H1 (cell line): ENCODE measurements around the gene RELL2. TPM values are rescaled to one million over a fixed set of nuclear protein-coding genes. Genes with fewer than 3 reads are reported as not detected.

Experiments
- CTCF ChIA-PET: fragments of 300-600 bp; sonication (Branson Sonifier 250); formaldehyde crosslinking; loops from one replicate; lab custom pipeline; 2021; ENCODE audit not compliant: partially characterized antibody; lab: Charles Lee
- POLR2A ChIA-PET: fragments of 300-600 bp; sonication (Branson Sonifier 250); formaldehyde crosslinking; loops from one replicate; lab custom pipeline; 2021; ENCODE audit warnings: inconsistent platforms; ENCODE audit not compliant: partially characterized antibody; lab: Charles Lee
- DNase-seq, 2 experiments: peaks; one replicate each; pipeline versions ENCODE4 v3.0.0 to v3.0.0-alpha.2; 2010 to 2022; ENCODE audit warnings: low spot score in 2 of 2, low read depth in 1 of 2, mixed read lengths in 1 of 2
- FAIRE-seq: peaks from 2 replicates; lab custom pipeline; 2011; peaks lifted over from hg19 to GRCh38; lab: Jason Lieb, UNC
- H2AFZ ChIP-seq: 2 replicates; pipeline ENCODE4 v1.8.1; 2012; ENCODE audit warnings: low read length, inconsistent platforms
- H2AK5ac ChIP-seq: 2 replicates; pipeline ENCODE4 v1.6.1; 2013; ENCODE audit warnings: low read depth, low read length
- H2BK120ac ChIP-seq: replicated peaks from 2 replicates; pipeline ENCODE3; 2013; ENCODE audit warnings: low read depth, low read length, inconsistent platforms
- H2BK12ac ChIP-seq: 2 replicates; pipeline ENCODE4 v1.6.1; 2013; ENCODE audit warnings: low read depth, low read length
- H2BK15ac ChIP-seq: 2 replicates; pipeline ENCODE4 v1.6.1; 2013; ENCODE audit warnings: low read length
- H2BK20ac ChIP-seq: 2 replicates; pipeline ENCODE4 v1.6.1; 2013; ENCODE audit warnings: low read length
- H2BK5ac ChIP-seq: 2 replicates; pipeline ENCODE4 v1.6.1; 2013; ENCODE audit warnings: low read depth, low read length
- H3K14ac ChIP-seq: 2 replicates; pipeline ENCODE4 v1.6.1; 2013; ENCODE audit warnings: inconsistent platforms; ENCODE audit not compliant: insufficient read length
- H3K18ac ChIP-seq: 2 replicates; pipeline ENCODE4 v1.6.1; 2013; ENCODE audit warnings: low read length; ENCODE audit errors: extremely low read depth
- H3K23ac ChIP-seq: 2 replicates; pipeline ENCODE4 v1.6.1; 2013; ENCODE audit warnings: inconsistent platforms; ENCODE audit not compliant: insufficient read length
- H3K23me2 ChIP-seq: 2 replicates; pipeline ENCODE4 v1.6.1; 2013; ENCODE audit warnings: low read depth, low read length
- H3K27ac ChIP-seq: 2 replicates; pipeline ENCODE4 v1.6.1; 2011; ENCODE audit warnings: low read depth, low read length, inconsistent platforms
- H3K27me3 ChIP-seq, 4 experiments: replicated peaks in 1 of 4; 1 replicate in 1 of 4; 2 replicates in 3 of 4; pipeline versions ENCODE4 v1.6.1 to v1.8.1; 2011 to 2013; ENCODE audit warnings: low read length in 3 of 4, mild to moderate bottlenecking in 3 of 4, inconsistent platforms in 2 of 4, mixed read lengths in 2 of 4, moderate library complexity in 1 of 4; ENCODE audit not compliant: control insufficient read depth in 3 of 4, insufficient read depth in 3 of 4; ENCODE audit errors: extremely low read depth in 1 of 4
- H3K36me3 ChIP-seq, 4 experiments: 2 replicates each; pipeline versions ENCODE4 v1.6.1 to v1.8.1; 2011 to 2013; ENCODE audit warnings: mild to moderate bottlenecking in 4 of 4, low read length in 3 of 4, moderate library complexity in 2 of 4, control low read depth in 1 of 4, inconsistent platforms in 1 of 4; ENCODE audit not compliant: insufficient read depth in 4 of 4, control insufficient read depth in 2 of 4
- H3K4ac ChIP-seq: replicated peaks from 2 replicates; pipeline ENCODE3; 2013; ENCODE audit warnings: low read length, low read depth, mixed read lengths, inconsistent platforms; ENCODE audit not compliant: insufficient read length
- H3K4me1 ChIP-seq, 4 experiments: replicated peaks in 1 of 4; 1 replicate in 1 of 4; 2 replicates in 3 of 4; pipeline versions ENCODE4 v1.6.1 to v1.8.1; 2011 to 2013; ENCODE audit warnings: low read length in 3 of 4, inconsistent platforms in 2 of 4, mixed read lengths in 1 of 4; ENCODE audit not compliant: insufficient read depth in 4 of 4, control insufficient read depth in 3 of 4
- H3K4me2 ChIP-seq, 2 experiments: 2 replicates each; pipeline versions ENCODE4 v1.6.1 to v1.8.1; 2011 to 2013; ENCODE audit warnings: low read depth in 2 of 2, low read length in 2 of 2, control low read depth in 1 of 2, inconsistent platforms in 1 of 2, mild to moderate bottlenecking in 1 of 2; ENCODE audit not compliant: insufficient read depth in 1 of 2
- H3K4me3 ChIP-seq, 4 experiments: fragments of 200-600, 300-600 bp in 1 of 4; sonication (generic), shearing (Covaris generic), sonication (Bioruptor Twin) in 1 of 4; 2 replicates each; pipeline versions ENCODE4 v1.5.1 to v1.8.1; 2011 to 2016; ENCODE audit warnings: low read length in 4 of 4, low read depth in 3 of 4, control low read depth in 2 of 4, inconsistent platforms in 2 of 4, mild to moderate bottlenecking in 2 of 4, mixed read lengths in 1 of 4, moderate library complexity in 1 of 4; ENCODE audit not compliant: insufficient read depth in 2 of 4; ENCODE audit errors: extremely low read depth in 1 of 4
- H3K56ac ChIP-seq: replicated peaks from 2 replicates; pipeline ENCODE3; 2013; ENCODE audit warnings: low read depth, mild to moderate bottlenecking, mixed read lengths, low read length, inconsistent platforms; ENCODE audit not compliant: insufficient read length
- H3K79me1 ChIP-seq: 2 replicates; pipeline ENCODE4 v1.6.1; 2013; ENCODE audit warnings: low read depth, low read length, control low read depth
- H3K79me2 ChIP-seq, 2 experiments: 2 replicates each; pipeline versions ENCODE4 v1.6.1 to v1.8.1; 2012 to 2013; ENCODE audit warnings: low read length in 2 of 2, mild to moderate bottlenecking in 2 of 2, inconsistent platforms in 1 of 2; ENCODE audit not compliant: insufficient read depth in 2 of 2, control insufficient read depth in 1 of 2
- H3K9ac ChIP-seq, 4 experiments: replicated peaks in 1 of 4; 1 replicate in 1 of 4; 2 replicates in 3 of 4; pipeline versions ENCODE4 v1.6.1 to v1.8.1; 2011 to 2013; ENCODE audit warnings: low read depth in 3 of 4, low read length in 3 of 4, control low read depth in 2 of 4, mild to moderate bottlenecking in 2 of 4, moderate library complexity in 2 of 4, inconsistent platforms in 1 of 4; ENCODE audit errors: extremely low read depth in 1 of 4
- H3K9me3 ChIP-seq, 2 experiments: 2 replicates each; pipeline versions ENCODE4 v1.6.1 to v1.8.1; 2012 to 2013; ENCODE audit warnings: mild to moderate bottlenecking in 2 of 2, moderate library complexity in 2 of 2, control low read depth in 1 of 2, inconsistent platforms in 1 of 2, low read depth in 1 of 2, low read length in 1 of 2, mixed read lengths in 1 of 2; ENCODE audit not compliant: insufficient read depth in 2 of 2
- H4K20me1 ChIP-seq, 2 experiments: replicated peaks in 1 of 2; 2 replicates each; pipeline versions ENCODE3 to v1.8.1; 2011 to 2013; ENCODE audit warnings: inconsistent platforms in 2 of 2, low read length in 2 of 2, mild to moderate bottlenecking in 1 of 2; ENCODE audit not compliant: insufficient read depth in 2 of 2, control insufficient read depth in 1 of 2
- H4K5ac ChIP-seq: 2 replicates; pipeline ENCODE4 v1.6.1; 2013; ENCODE audit warnings: low read length, low read depth, mixed read lengths, inconsistent platforms; ENCODE audit not compliant: insufficient read length
- H4K8ac ChIP-seq: 2 replicates; pipeline ENCODE4 v1.8.0; 2013; ENCODE audit warnings: mild to moderate bottlenecking, moderate library complexity, low read length, inconsistent platforms; ENCODE audit not compliant: insufficient read depth; ENCODE audit errors: extremely low read depth
- H4K91ac ChIP-seq: replicated peaks from 2 replicates; pipeline ENCODE3; 2013; ENCODE audit warnings: low read length, mixed read lengths, inconsistent platforms; ENCODE audit not compliant: insufficient read length
- ASH2L ChIP-seq: fragments of 200-600, 300-600 bp; sonication (generic); IDR thresholded peaks from one replicate; pipeline ENCODE4 v1.7.1; 2017; ENCODE audit warnings: low read length
- CHD1 ChIP-seq: IDR thresholded peaks from 2 replicates; pipeline ENCODE4 v1.6.1; 2012; ENCODE audit warnings: low read depth, low read length, improper control_type of control experiment
- CREB1 ChIP-seq: IDR thresholded peaks from 2 replicates; pipeline ENCODE4 v1.6.1; 2012; ENCODE audit warnings: inconsistent platforms
- JUN ChIP-seq: IDR thresholded peaks from 2 replicates; pipeline ENCODE4 v1.6.1; 2011; ENCODE audit warnings: low read depth, mild to moderate bottlenecking, improper control_type of control experiment, low read length
- KDM1A ChIP-seq: fragments of 200-600, 300-600 bp; sonication (generic); IDR thresholded peaks from 2 replicates; pipeline ENCODE4 v1.7.1; 2016; ENCODE audit warnings: mild to moderate bottlenecking, low read length, borderline replicate concordance
- NANOG ChIP-seq: IDR thresholded peaks from 2 replicates; pipeline ENCODE4 v1.6.1; 2011; ENCODE audit warnings: low read length, low read depth, mild to moderate bottlenecking, inconsistent platforms; ENCODE audit not compliant: insufficient read depth, poor library complexity, severe bottlenecking
- POLR2AphosphoS5 ChIP-seq: IDR thresholded peaks from 2 replicates; pipeline ENCODE4 v1.6.1; 2011; ENCODE audit warnings: low read depth, low read length
- POU5F1 ChIP-seq: IDR thresholded peaks from 2 replicates; pipeline ENCODE4 v1.6.1; 2011; ENCODE audit warnings: low read depth, mild to moderate bottlenecking, low read length, moderate library complexity
- RAD21 ChIP-seq, 2 experiments: IDR thresholded peaks in 1 of 2; conservative IDR thresholded peaks in 1 of 2; 2 replicates each; pipeline ENCODE4 v1.6.1; 2011; ENCODE audit warnings: low read depth in 2 of 2, low read length in 2 of 2, improper control_type of control experiment in 1 of 2, inconsistent platforms in 1 of 2, mild to moderate bottlenecking in 1 of 2, moderate library complexity in 1 of 2
- RNF2 ChIP-seq: fragments of 200-900, 300-1000 bp; sonication (generic); IDR thresholded peaks from 2 replicates; pipeline ENCODE4 v1.7.1; 2016; ENCODE audit warnings: borderline replicate concordance, low read depth, mild to moderate bottlenecking, antibody characterized with exemption, low read length; ENCODE audit not compliant: poor library complexity, severe bottlenecking; ENCODE audit errors: missing control alignments
- SP1 ChIP-seq: IDR thresholded peaks from 2 replicates; pipeline ENCODE4 v1.6.1; 2011; ENCODE audit warnings: low read depth, low read length
- SUZ12 ChIP-seq: fragments of 200-600 bp; sonication (generic); IDR thresholded peaks from 2 replicates; pipeline ENCODE4 v1.6.1; 2012; ENCODE audit warnings: mild to moderate bottlenecking, inconsistent platforms, low read length, moderate library complexity, mixed read lengths
- TAF1 ChIP-seq: IDR thresholded peaks from 2 replicates; pipeline ENCODE4 v1.6.1; 2011; ENCODE audit warnings: mild to moderate bottlenecking, low read depth, low read length
- TCF12 ChIP-seq: IDR thresholded peaks from 2 replicates; pipeline ENCODE4 v1.6.1; 2011; ENCODE audit warnings: low read depth, mild to moderate bottlenecking, low read length
- TEAD4 ChIP-seq: IDR thresholded peaks from 2 replicates; pipeline ENCODE4 v1.6.1; 2012; ENCODE audit warnings: low read depth, low read length, inconsistent platforms, mixed read lengths
- WGBS, 2 experiments: shearing (Covaris generic) in 1 of 2; methylation state at CpG; one replicate each; pipeline versions ENCODE4 v1.1.6 to v1.1.7; 2013 to 2015; ENCODE audit warnings: low lambda C conversion rate in 2 of 2, mixed read lengths in 2 of 2, inconsistent platforms in 1 of 2, low coverage in 1 of 2, missing lambda C conversion rate in 1 of 2; ENCODE audit not compliant: insufficient replicate concordance in 2 of 2, insufficient coverage in 1 of 2, insufficient read length in 1 of 2; ENCODE audit errors: extremely low coverage in 1 of 2, missing lambda C conversion rate in 1 of 2; 5-methylcytosine and 5-hydroxymethylcytosine counted together
- polyA plus RNA-seq, 7 experiments: library from polyadenylated mRNA; depleted of rRNA in 3 of 7; stranded (reverse) in 5 of 7; unstranded in 2 of 7; fragments of >200 nt in 5 of 7; fragments of 200-250 nt in 2 of 7; gene quantifications; 1 replicate in 5 of 7; 2 replicates in 1 of 7; 4 replicates in 1 of 7; pipeline versions ENCODE4 v1.2.1 to v1.2.3, GENCODE V29; 2011 to 2013; ENCODE audit warnings: missing spikeins in 2 of 7, mixed read lengths in 2 of 7
- total RNA-seq: library from RNA; stranded (reverse); fragmentation: NEBNext Ultra II Directional; extraction: Animal tissue kit (Norgen Biotek cat#: 25700); gene quantifications from 2 replicates; pipeline ENCODE4 v1.2.1, GENCODE V29; 2021

The RELL2 gene
- total and polyA plus RNA-seq, 2 of the 8 experiments (the other 6 are each of a cell fraction or from before 2014, with no cell fraction given): 18.6 to 23.7 TPM

GRCh38 chr5:141685591-141685990 lies 48.8 kb downstream of the RELL2 start:
- H3K9ac ChIP-seq: no peak overlapping the region
- H2BK120ac ChIP-seq: no peak overlapping the region
- POLR2A ChIA-PET: no interaction called here
- no peak overlapping the region for H3K4me3 ChIP-seq
- H3K56ac ChIP-seq: no peak overlapping the region
- CTCF ChIA-PET: interaction anchor here (0.7 kb wide), 1 partner anchor 275 kb away, joined by 3 read pairs; no protein-coding TSS in a partner anchor
- H2BK5ac ChIP-seq: no peak overlapping the region
- H3K79me2 ChIP-seq: no peaks in the 10 kb centered on the region
- no peak overlapping the region for H3K27ac ChIP-seq
- H2BK15ac ChIP-seq: 0 out of 2 replicates have a peak overlapping the region, but pooled peaks have one; percentile 67
- H3K14ac ChIP-seq: no peak overlapping the region
- no peak overlapping the region for H2BK12ac ChIP-seq
- H4K8ac ChIP-seq: no peak overlapping the region
- H2AK5ac ChIP-seq: no peak overlapping the region
- peaks cover 15% of the 10 kb centered on the region for H3K23me2 ChIP-seq
- no peak overlapping the region for H3K4me2 ChIP-seq
- peaks cover 0 to 5% (median 1%) of the 10 kb centered on the region in 4 experiments; a peak in 2 of 7 replicates for H3K27me3 ChIP-seq
- no peak overlapping the region for H3K4ac ChIP-seq
- no peak overlapping the region for H4K91ac ChIP-seq
- H3K4me1 ChIP-seq: peaks cover 10 to 18% (median 14%) of the 10 kb centered on the region in 4 experiments
- no peak overlapping the region for H2BK20ac ChIP-seq
- 100% methylated on average over 1 of the region's 1 CpG; no CpG with 5 or more reads in 1 of the 2 experiments for WGBS, 2 experiments
- H3K23ac ChIP-seq: no peak overlapping the region
- H4K5ac ChIP-seq: no peak overlapping the region
- H3K9me3 ChIP-seq: no peaks in the 10 kb centered on the region
- H3K36me3 ChIP-seq: no peaks in the 10 kb centered on the region
- no peaks in the 10 kb centered on the region for H4K20me1 ChIP-seq
- no peak for DNase-seq
- H3K18ac ChIP-seq: no peak overlapping the region
- no peak for FAIRE-seq
- no peak overlapping the region for H2AFZ ChIP-seq
- no peaks in the 10 kb centered on the region for H3K79me1 ChIP-seq
- TF ChIP-seq CHD1 (no peak), NANOG (no peak), RNF2 (no peak), ASH2L (no peak), POLR2AphosphoS5 (no peak), RAD21 (IDR thresholded peaks at IDR 0.05 in 1 of 2, conservative IDR thresholded peaks at IDR 0.05 in 1 of 2; ENCODE audit: low read depth in 2 of 2, low read length in 2 of 2) (no peak), TAF1 (no peak), TCF12 (no peak), KDM1A (no peak), JUN (no peak), SP1 (no peak), CREB1 (no peak), SUZ12 (no peak), POU5F1 (no peak), TEAD4 (no peak)
